ENCODE data around the gene BPIFB4. TPM values are rescaled to one million over a fixed set of nuclear protein-coding genes. Genes with fewer than 3 reads are reported as not detected.

The BPIFB4 gene
- total RNA-seq, 1 donor from 2014 or later = not detected

- no peak for TF ChIP-seq CTCF (IDR thresholded peaks at IDR 0.05)
- Mint-ChIP-seq H3K9me3 (ENCODE audit: low read depth) (peaks cover 5% of the 10 kb centered on the region), H3K4me3 (ENCODE audit: unreplicated experiment) (no peak overlapping the region), H3K36me3 (ENCODE audit: low read depth) (peaks cover 3% of the 10 kb centered on the region), H3K4me1 (ENCODE audit: low read depth) (no peaks in the 10 kb centered on the region), H3K27ac (ENCODE audit: unreplicated experiment) (no peak overlapping the region), H3K27me3 (ENCODE audit: low read depth) (peaks cover 49% of the 10 kb centered on the region)
- DNase-seq (ENCODE audit: low spot score) = no peak
Observed at GRCh38 chr20:33084722-33085121, 5.3 kb downstream of the BPIFB4 start.

GRCh38 chr20:33086052-33086722 is 6.7 kb downstream of the BPIFB4 start:
- no peaks in the 10 kb centered on the region for H3K36me3 Mint-ChIP-seq (ENCODE audit: low read depth)
- TF ChIP-seq CTCF (IDR thresholded peaks at IDR 0.05) = no peak
- no peaks in the 10 kb centered on the region for H3K4me1 Mint-ChIP-seq (ENCODE audit: low read depth)
- no peaks in the 10 kb centered on the region for H3K9me3 Mint-ChIP-seq (ENCODE audit: low read depth)
- peaks cover 42% of the 10 kb centered on the region for H3K27me3 Mint-ChIP-seq (ENCODE audit: low read depth)
- H3K4me3 Mint-ChIP-seq (ENCODE audit: unreplicated experiment) = no peak overlapping the region
- no peak overlapping the region for H3K27ac Mint-ChIP-seq (ENCODE audit: unreplicated experiment)
- no peak for DNase-seq (ENCODE audit: low spot score)

- no peak overlapping the region for H3K27ac Mint-ChIP-seq (ENCODE audit: unreplicated experiment)
- no peaks in the 10 kb centered on the region for H3K36me3 Mint-ChIP-seq (ENCODE audit: low read depth)
- no peak for TF ChIP-seq CTCF (IDR thresholded peaks at IDR 0.05)
- no peaks in the 10 kb centered on the region for H3K4me1 Mint-ChIP-seq (ENCODE audit: low read depth)
- DNase-seq (ENCODE audit: low spot score) = no peak
- H3K27me3 Mint-ChIP-seq (ENCODE audit: low read depth) = peaks cover 49% of the 10 kb centered on the region
- H3K9me3 Mint-ChIP-seq (ENCODE audit: low read depth) = no peaks in the 10 kb centered on the region
- no peak overlapping the region for H3K4me3 Mint-ChIP-seq (ENCODE audit: unreplicated experiment)
Observed at GRCh38 chr20:33091147-33091546, 11.7 kb downstream of the BPIFB4 start.

GRCh38 chr20:33091693-33092092 is 12.2 kb downstream of the BPIFB4 start:
- H3K36me3 Mint-ChIP-seq (ENCODE audit: low read depth) = no peaks in the 10 kb centered on the region
- no peak overlapping the region for H3K27ac Mint-ChIP-seq (ENCODE audit: unreplicated experiment)
- no peaks in the 10 kb centered on the region for H3K9me3 Mint-ChIP-seq (ENCODE audit: low read depth)
- no peak overlapping the region for H3K4me3 Mint-ChIP-seq (ENCODE audit: unreplicated experiment)
- H3K27me3 Mint-ChIP-seq (ENCODE audit: low read depth) = peaks cover 45% of the 10 kb centered on the region
- no peaks in the 10 kb centered on the region for H3K4me1 Mint-ChIP-seq (ENCODE audit: low read depth)
- DNase-seq (ENCODE audit: low spot score) = no peak
- no peak for TF ChIP-seq CTCF (IDR thresholded peaks at IDR 0.05)

GRCh38 chr20:33092361-33092760 is 12.9 kb downstream of the BPIFB4 start:
- TF ChIP-seq CTCF (IDR thresholded peaks at IDR 0.05) = no peak
- Mint-ChIP-seq H3K4me1 (ENCODE audit: low read depth) (no peaks in the 10 kb centered on the region), H3K9me3 (ENCODE audit: low read depth) (no peaks in the 10 kb centered on the region), H3K27me3 (ENCODE audit: low read depth) (peaks cover 39% of the 10 kb centered on the region), H3K36me3 (ENCODE audit: low read depth) (no peaks in the 10 kb centered on the region), H3K4me3 (ENCODE audit: unreplicated experiment) (no peak overlapping the region), H3K27ac (ENCODE audit: unreplicated experiment) (no peak overlapping the region)
- no peak for DNase-seq (ENCODE audit: low spot score)

Data from chondrocyte (in vitro differentiated cells).